Islet of Langerhans (tissue), 1 donor: ENCODE data around the gene IL18R1.

Source experiments
- FAIRE-seq: peaks from one replicate; lab custom pipeline; 2011; peaks lifted over from hg19 to GRCh38; lab: Jason Lieb, UNC

Gene IL18R1

GRCh38 chr2:102391565-102391964 lies 36.0 kb downstream of the IL18R1 start:
- FAIRE-seq = no peak

DNA sequence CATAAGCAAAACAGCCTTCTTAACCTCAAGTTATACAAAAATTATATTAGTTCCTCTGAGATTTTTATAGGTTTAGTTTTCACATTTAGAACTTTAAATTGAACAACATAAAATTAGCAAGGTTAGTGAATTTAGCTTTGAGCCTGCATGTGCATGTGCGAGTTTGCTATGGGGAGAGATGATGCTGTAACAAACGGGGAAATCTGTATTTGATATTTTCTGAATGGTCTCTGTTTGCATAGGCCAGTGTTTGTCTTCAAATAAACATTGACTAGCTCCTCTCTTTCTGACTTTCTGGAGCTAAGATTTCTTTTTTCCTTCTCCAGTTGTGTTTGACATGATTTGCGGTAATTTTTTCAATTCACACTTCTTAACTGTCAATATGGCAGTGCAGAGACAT lies 36.5 kb downstream of the IL18R1 start:
- no peak for FAIRE-seq

DNA sequence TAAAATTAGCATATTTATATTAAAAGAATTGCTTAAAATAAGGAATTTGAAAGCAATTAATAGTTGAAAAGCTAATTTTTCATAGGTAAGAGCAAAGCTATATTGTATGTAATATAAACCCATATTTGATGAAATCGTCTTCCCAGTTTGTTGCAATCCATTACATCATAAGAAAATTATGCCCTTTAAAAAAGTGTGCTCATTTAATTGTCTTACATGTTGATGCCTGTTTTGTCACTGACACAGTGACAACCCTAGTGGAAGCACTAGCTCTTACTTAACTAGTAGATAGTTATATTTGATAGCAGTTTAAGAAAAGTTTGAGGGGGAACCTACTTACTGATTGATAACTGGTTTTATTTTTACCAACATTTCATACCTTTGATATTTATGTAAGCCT lies 37.3 kb downstream of the IL18R1 start:
- no peak for FAIRE-seq

DNA sequence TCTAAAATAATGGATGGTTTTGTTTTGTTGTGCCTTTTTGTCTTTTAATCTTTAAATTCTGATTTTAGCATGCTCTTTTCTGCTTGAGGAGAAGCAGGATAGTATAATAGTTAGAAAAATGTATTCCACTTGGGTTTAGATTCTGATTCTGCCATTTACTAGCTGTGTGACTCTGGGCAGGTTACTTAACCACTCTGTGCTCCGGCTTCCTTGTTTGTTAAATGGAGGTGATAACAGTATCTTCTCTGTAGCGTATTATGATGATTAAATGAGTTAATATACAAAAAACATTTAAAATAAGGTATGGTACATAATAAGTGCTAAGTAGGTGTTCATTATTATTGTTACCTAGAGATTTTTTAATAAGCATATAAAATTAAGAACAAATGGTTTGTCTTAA lies 40.4 kb downstream of the IL18R1 start:
- FAIRE-seq = no peak

GRCh38 chr2:102397209-102397608 lies 41.6 kb downstream of the IL18R1 start:
- no peak for FAIRE-seq

DNA sequence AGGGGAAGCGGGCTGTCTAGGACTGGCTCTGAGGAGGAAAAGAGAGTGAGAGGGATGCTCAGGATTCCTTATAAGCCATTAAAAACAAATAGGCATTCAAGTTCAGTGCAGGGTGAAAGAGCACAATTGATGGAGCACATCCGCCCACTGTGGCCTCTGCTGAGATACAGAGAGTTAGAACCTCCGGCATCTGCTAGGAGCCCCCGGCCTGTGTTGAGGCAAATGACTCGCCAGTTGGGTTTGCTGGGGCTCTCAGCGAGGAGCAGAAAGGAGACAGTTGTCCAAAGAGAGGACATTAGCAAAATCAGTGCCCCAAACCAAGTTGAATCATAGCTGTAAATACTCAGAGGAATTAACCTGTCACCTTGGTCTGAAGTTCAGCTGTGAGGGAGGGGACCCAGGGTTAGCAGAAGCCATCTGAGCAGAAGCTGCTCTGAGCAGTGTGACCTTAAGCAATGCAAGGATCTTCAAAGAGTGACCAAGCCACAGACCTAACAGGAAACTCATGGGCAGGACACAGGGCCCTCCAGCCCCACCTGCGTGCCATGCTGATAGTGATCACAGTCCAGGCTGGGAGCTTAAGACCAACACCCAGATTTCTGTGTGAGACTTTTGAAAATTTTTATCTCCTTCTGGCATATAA lies 44.0 kb downstream of the IL18R1 start:
- FAIRE-seq = no peak

- FAIRE-seq = no peak
Observed at GRCh38 chr2:102401456-102401855, 45.9 kb downstream of the IL18R1 start.

DNA sequence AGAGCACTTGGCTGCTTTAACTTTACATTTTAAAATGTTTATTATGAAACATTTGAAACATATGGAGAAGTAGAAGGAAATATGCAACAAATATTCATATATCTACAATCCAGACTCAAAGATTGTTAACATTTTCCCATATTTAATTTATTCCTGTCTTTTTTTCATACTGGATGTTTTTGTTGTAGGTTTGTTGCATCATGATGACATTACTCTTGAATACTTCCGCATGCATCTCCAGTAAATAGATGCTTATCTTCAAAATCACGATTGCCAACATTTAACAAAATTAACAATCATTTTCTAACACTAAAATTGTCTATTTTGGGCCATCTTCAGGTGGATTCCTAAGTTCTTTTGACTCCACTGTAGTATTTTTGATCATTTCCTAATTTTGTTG lies 46.3 kb downstream of the IL18R1 start:
- FAIRE-seq = no peak

DNA sequence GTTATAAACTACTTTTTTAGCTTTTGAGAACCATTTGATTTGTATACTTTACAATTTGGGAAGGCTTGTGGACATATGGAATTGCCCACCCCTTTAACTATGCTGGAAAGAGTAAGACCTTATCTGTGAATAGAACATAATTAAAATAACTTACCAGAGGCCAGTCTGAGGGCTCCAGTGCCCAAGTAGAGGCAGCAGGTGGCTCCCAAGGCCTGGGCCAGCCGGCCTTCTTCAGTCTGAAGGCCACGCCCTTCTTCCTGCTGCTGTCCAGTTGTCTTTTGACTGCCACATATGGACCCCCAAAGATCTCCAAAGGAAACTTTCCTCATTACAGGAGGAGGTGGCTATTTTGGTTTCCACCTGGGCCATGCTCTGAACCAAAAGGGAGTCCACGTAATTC lies 55.4 kb downstream of the IL18R1 start:
- FAIRE-seq = no peak

DNA sequence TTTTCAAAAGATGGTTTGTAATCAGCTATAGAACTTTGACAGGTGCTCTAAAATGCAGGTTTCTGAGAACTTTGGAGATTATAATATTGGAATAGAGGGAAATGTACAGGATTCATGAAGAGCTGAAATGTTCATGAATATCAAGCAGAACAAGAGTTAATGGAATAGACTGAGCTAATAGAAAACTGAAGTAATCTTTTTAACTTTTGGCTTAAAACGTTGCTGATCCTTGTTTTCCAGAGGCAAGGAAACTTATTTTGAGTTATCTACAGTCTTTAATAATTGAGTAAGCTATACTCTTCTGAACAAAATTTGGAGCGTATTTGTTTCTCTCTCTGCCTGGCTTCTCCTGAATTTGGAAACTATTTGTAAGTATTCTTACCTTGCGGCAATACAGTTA lies 56.6 kb downstream of the IL18R1 start:
- FAIRE-seq = no peak

GRCh38 chr2:102417946-102418345 lies 62.4 kb downstream of the IL18R1 start:
- FAIRE-seq = no peak

GRCh38 chr2:102418421-102418961 lies 62.9 kb downstream of the IL18R1 start:
- FAIRE-seq = no peak

DNA sequence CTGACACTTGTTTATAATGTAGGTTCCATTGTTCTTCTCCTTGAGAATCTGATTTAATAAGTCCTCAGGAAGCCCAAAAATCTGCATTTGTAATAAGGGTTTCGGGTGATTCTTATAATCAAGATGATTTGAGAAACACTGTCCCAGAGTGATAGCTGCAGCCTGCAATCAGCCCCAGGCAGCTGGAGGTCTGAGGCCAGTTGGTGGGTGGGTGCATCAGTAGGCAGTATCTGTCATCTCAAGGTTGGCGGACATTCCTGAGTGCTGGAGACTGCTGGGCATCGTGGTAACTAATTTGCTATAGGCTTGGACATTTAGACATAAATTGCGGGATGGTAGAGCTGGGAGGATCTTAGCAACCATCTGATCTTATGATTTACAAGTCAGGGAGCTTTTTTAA lies 64.7 kb downstream of the IL18R1 start:
- no peak for FAIRE-seq

- FAIRE-seq = no peak
Observed at GRCh38 chr2:102421890-102422759, 66.5 kb downstream of the IL18R1 start.

GRCh38 chr2:102422910-102423309 lies 67.3 kb downstream of the IL18R1 start, which contains the start of gene IL18RAP:
IL18RAP (plus strand) TSS chr2:102423160; CDS start chr2:102423278, 118 bp downstream.
- no peak for FAIRE-seq

DNA sequence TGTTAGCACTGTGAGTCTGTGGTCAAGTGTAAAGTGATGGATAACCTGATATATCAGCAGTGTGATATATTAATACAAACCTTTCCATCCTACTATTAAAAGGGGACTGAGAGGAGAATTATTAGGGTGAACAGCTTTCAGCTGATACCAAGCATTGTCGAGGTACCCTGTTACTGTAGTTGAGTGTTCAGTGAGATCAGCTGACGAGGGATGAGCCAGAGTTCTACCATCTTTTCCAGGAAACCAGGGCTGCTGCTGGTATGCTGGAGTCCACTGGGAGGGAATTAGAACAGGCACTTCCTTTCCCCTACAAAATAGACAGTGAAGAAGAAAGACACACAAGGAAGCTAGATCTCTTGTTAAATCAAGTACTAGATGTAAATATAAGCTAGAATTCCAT lies 67.8 kb downstream of the IL18R1 start:
- FAIRE-seq = no peak

DNA sequence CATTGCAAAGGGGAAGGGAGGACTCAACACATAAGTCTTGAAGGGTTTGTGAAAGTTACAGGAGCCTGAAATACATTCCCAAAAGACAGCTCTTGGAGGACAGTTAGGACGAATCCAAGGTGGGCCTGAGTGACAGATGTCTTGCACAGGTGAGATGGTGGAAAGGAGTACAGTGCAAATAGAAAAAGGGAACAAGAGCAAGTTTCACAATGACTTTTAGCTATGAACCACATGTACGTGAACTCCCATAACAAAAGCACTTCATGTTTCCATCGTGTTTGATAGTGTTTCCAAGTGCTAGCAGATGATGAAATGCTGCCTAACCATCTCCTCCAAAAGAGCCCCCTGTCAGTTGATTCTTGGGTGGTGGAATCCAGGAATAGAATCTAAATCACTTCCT lies 69.2 kb downstream of the IL18R1 start:
- FAIRE-seq = no peak

DNA sequence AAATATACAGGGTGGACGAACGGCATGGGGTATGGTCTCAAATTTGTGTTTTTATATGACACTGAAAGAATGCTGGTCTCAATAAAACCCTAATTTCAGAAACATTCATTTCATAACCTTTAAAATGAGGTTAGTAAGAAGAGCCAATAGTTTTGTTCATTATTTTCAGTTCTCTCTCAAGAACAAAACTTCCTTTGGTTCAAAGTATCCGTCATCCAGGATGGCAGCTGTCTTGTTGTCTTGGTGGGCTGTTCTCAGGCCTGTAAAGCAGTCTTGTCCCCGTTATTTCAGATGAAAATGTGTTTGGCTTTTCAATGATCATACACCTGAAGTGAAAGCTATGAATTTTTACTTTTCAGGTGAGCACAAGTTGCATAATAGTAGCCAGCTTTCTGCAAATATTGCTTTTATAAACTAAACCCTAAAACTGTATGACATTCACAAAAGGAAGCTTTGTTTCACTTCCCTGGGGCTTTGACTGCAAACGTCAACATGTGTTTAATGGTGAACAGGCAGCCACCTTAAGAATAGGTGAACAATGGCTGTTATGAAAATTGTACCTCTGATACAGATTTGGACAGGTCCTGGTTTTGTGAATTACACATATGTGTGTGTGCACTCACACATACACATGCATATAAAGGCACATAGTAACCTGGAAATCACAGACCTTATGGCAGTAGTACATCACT lies 70.0 kb downstream of the IL18R1 start:
- FAIRE-seq = no peak

- FAIRE-seq = no peak
Observed at GRCh38 chr2:102427249-102427648, 71.7 kb downstream of the IL18R1 start.

DNA sequence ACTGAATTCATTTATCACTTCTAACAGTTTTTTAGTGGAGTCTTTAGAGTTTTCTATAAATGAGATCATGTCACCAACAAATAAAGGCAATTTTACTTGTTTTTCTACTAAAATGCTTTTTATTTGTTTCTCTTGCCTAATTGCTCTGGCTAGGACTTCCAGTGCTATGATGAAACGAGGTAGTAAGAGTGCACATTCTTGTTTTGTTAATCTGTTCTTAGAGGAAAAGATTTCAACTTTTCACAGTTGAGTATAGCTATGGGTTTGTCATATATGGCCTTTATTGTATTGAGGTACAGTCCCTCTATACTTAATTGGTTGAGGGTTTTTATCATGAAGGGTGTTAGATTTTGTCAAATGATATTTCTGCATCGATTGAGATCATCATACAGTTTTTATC lies 73.0 kb downstream of the IL18R1 start:
- no peak for FAIRE-seq

DNA sequence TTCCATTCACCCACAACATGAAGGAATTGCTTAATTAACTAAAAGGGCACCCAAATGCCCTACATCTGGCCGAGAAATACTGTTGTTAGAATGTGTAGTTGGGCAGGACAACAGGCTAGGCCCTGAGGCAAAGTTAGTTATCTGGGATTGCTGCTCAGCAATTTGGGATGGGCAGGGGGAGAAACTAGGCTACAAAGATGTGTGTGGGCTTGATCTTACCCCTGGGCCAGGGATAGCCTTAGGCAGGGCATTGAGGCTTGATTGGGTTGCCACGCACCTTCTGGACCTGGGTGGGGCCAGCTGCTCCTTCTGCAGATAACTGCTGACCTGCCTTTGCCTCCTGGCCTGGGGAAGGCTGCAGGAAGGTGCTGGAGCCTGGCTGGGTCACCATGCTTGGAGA lies 76.8 kb downstream of the IL18R1 start:
- FAIRE-seq = no peak

GRCh38 chr2:102433973-102434654 lies 78.5 kb downstream of the IL18R1 start:
- FAIRE-seq = no peak
